Cardiac muscle cell (in vitro differentiated cells and primary cell): ENCODE measurements around the gene MAPK4. TPM values are rescaled to one million over a fixed set of nuclear protein-coding genes. Genes with fewer than 3 reads are reported as not detected.

ENCODE experiments used
- DNase-seq, 2 donors: peaks; one replicate each; pipeline versions ENCODE4 v3.0.0 to v3.0.0-alpha.2; 2010 to 2017; ENCODE audit warnings: low read depth in 1 of 2, low spot score in 1 of 2
- H3K27ac ChIP-seq: fragments of 200-600 bp; sonication (generic); 2 replicates; pipeline ENCODE4 v1.5.1; 2016
- H3K27me3 ChIP-seq: fragments of 200-600 bp; sonication (generic); 2 replicates; pipeline ENCODE4 v1.6.0; 2016; ENCODE audit warnings: control low read depth
- H3K36me3 ChIP-seq: fragments of 200-600 bp; sonication (generic); 2 replicates; pipeline ENCODE4 v1.5.1; 2016; ENCODE audit warnings: control low read depth
- H3K4me1 ChIP-seq: fragments of 200-600 bp; sonication (generic); 2 replicates; pipeline ENCODE4 v1.8.1; 2017; ENCODE audit warnings: low read depth, mild to moderate bottlenecking, mixed run types
- H3K4me3 ChIP-seq: fragments of 200-600 bp; sonication (generic); 2 replicates; pipeline ENCODE4 v1.5.1; 2016; ENCODE audit warnings: mild to moderate bottlenecking
- H3K9me3 ChIP-seq: fragments of 200-600 bp; sonication (generic); 2 replicates; pipeline ENCODE4 v1.5.1; 2017; ENCODE audit warnings: low read depth, mild to moderate bottlenecking, control low read depth
- CTCF ChIP-seq: IDR thresholded peaks from 2 replicates; pipeline ENCODE4 v1.5.1; 2012; ENCODE audit warnings: low read depth, mild to moderate bottlenecking, low read length
- polyA plus RNA-seq: library from polyadenylated mRNA; unstranded; fragments of >200 nt; fragmentation: Nextera tagmentation; extraction: Ambion mirVana; gene quantifications from 2 replicates; pipeline ENCODE4 v1.2.1, GENCODE V29; 2016
- total RNA-seq: library from RNA; depleted of rRNA; stranded (reverse); fragments of >200 nt; gene quantifications from 2 replicates; pipeline ENCODE4 v1.2.3, GENCODE V29; 2016

Gene MAPK4
- total and polyA plus RNA-seq, 2 experiments from 2014 or later, result 36.9 to 68.9 TPM

GRCh38 chr18:50719471-50720324 is 159.8 kb downstream of the MAPK4 start:
- Histone ChIP-seq H3K27ac (no peak overlapping the region), H3K9me3 (no peaks in the 10 kb centered on the region), H3K4me3 (no peak overlapping the region), H3K36me3 (no peaks in the 10 kb centered on the region), H3K4me1 (peaks cover 11% of the 10 kb centered on the region), H3K27me3 (no peaks in the 10 kb centered on the region)
- no peak for TF ChIP-seq CTCF
- no peak for DNase-seq

GRCh38 chr18:50720325-50720674 is 160.4 kb downstream of the MAPK4 start:
- no peak overlapping the region for H3K4me3 ChIP-seq
- no peak for TF ChIP-seq CTCF
- no peaks in the 10 kb centered on the region for H3K27me3 ChIP-seq
- no peaks in the 10 kb centered on the region for H3K36me3 ChIP-seq
- peaks cover 17% of the 10 kb centered on the region for H3K4me1 ChIP-seq
- no peak for DNase-seq
- no peak overlapping the region for H3K27ac ChIP-seq
- H3K9me3 ChIP-seq, result no peaks in the 10 kb centered on the region

- no peaks in the 10 kb centered on the region for H3K27me3 ChIP-seq
- H3K4me1 ChIP-seq, result peaks cover 24% of the 10 kb centered on the region
- H3K27ac ChIP-seq, result no peak overlapping the region
- no peak overlapping the region for H3K4me3 ChIP-seq
- TF ChIP-seq CTCF, result no peak
- no peaks in the 10 kb centered on the region for H3K36me3 ChIP-seq
- DNase-seq, result no peak
- no peaks in the 10 kb centered on the region for H3K9me3 ChIP-seq
These were observed 161.1 kb downstream of the MAPK4 start for GRCh38 chr18:50721006-50721405.

GRCh38 chr18:50721451-50722120 is 161.7 kb downstream of the MAPK4 start:
- Histone ChIP-seq H3K4me1 (peaks cover 30% of the 10 kb centered on the region), H3K27ac (no peak overlapping the region), H3K4me3 (no peak overlapping the region)

GRCh38 chr18:50722311-50722710 is 162.4 kb downstream of the MAPK4 start:
- H3K4me3 ChIP-seq, result no peak overlapping the region
- no peak for TF ChIP-seq CTCF
- H3K4me1 ChIP-seq, result peaks cover 37% of the 10 kb centered on the region
- H3K9me3 ChIP-seq, result no peaks in the 10 kb centered on the region
- no peak overlapping the region for H3K27ac ChIP-seq
- no peak for DNase-seq
- H3K27me3 ChIP-seq, result no peaks in the 10 kb centered on the region
- H3K36me3 ChIP-seq, result no peaks in the 10 kb centered on the region

More at GRCh38 chr18:50721451-50722120, 161.7 kb downstream of the MAPK4 start:
- no peak for DNase-seq
- TF ChIP-seq CTCF, result no peak
- no peaks in the 10 kb centered on the region for H3K9me3 ChIP-seq
- H3K27me3 ChIP-seq, result no peaks in the 10 kb centered on the region
- no peaks in the 10 kb centered on the region for H3K36me3 ChIP-seq
